GM23248 (cell line): ENCODE measurements around the gene C11orf86. TPM values are rescaled to one million over a fixed set of nuclear protein-coding genes. Genes with fewer than 3 reads are reported as not detected.

Experiments
- DNase-seq: peaks from one replicate; pipeline ENCODE4 v3.0.0-alpha.2; 2015
- H2AFZ ChIP-seq: fragments of 200-600 bp; sonication (generic); 2 replicates; pipeline ENCODE4 v1.6.1; 2016; ENCODE audit warnings: antibody characterized with exemption
- H3F3A ChIP-seq: fragments of 200-600 bp; sonication (generic); 2 replicates; pipeline ENCODE4 v1.6.1; 2016; ENCODE audit warnings: mild to moderate bottlenecking, antibody characterized with exemption, mixed run types; ENCODE audit not compliant: insufficient read depth
- H3K27ac ChIP-seq: fragments of 200-600 bp; sonication (generic); 2 replicates; pipeline ENCODE4 v1.5.1; 2016; ENCODE audit warnings: mild to moderate bottlenecking
- H3K27me3 ChIP-seq: fragments of 200-600 bp; sonication (generic); replicated peaks from 2 replicates; pipeline ENCODE4 v1.6.1; 2016; ENCODE audit warnings: mild to moderate bottlenecking; ENCODE audit not compliant: insufficient read depth
- H3K36me3 ChIP-seq: fragments of 200-600 bp; sonication (generic); 2 replicates; pipeline ENCODE4 v1.6.1; 2016; ENCODE audit warnings: low read depth, mild to moderate bottlenecking
- H3K4me1 ChIP-seq: fragments of 200-600 bp; sonication (generic); 2 replicates; pipeline ENCODE4 v1.6.1; 2016; ENCODE audit warnings: mild to moderate bottlenecking; ENCODE audit not compliant: insufficient read depth
- H3K4me2 ChIP-seq: fragments of 200-600 bp; sonication (generic); one replicate; pipeline ENCODE4 v1.6.1; 2016; ENCODE audit warnings: mild to moderate bottlenecking; ENCODE audit not compliant: unreplicated experiment
- H3K4me3 ChIP-seq: fragments of 200-600 bp; sonication (generic); 2 replicates; pipeline ENCODE4 v1.5.1; 2016; ENCODE audit warnings: mild to moderate bottlenecking
- H3K79me2 ChIP-seq: fragments of 200-600 bp; sonication (generic); 2 replicates; pipeline ENCODE4 v1.6.1; 2016; ENCODE audit warnings: mild to moderate bottlenecking; ENCODE audit not compliant: insufficient read depth
- H3K9ac ChIP-seq: fragments of 200-600 bp; sonication (generic); 2 replicates; pipeline ENCODE4 v1.6.1; 2016; ENCODE audit warnings: mild to moderate bottlenecking
- H3K9me2 ChIP-seq: fragments of 200-600 bp; sonication (generic); 2 replicates; pipeline ENCODE4 v1.6.1; 2016; ENCODE audit warnings: mixed run types, mild to moderate bottlenecking, moderate library complexity; ENCODE audit not compliant: insufficient read depth
- H3K9me3 ChIP-seq: fragments of 200-600 bp; sonication (generic); one replicate; pipeline ENCODE4 v1.6.1; 2017; ENCODE audit warnings: low read depth
- H4K20me1 ChIP-seq: fragments of 200-600 bp; sonication (generic); 2 replicates; pipeline ENCODE4 v1.6.0; 2016; ENCODE audit not compliant: insufficient read depth
- EZH2 ChIP-seq: fragments of 200-600 bp; sonication (generic); IDR thresholded peaks from 2 replicates; pipeline ENCODE4 v1.6.1; 2018; ENCODE audit warnings: antibody characterized with exemption, mild to moderate bottlenecking; ENCODE audit not compliant: insufficient read depth, poor library complexity, severe bottlenecking
- EZH2phosphoT487 ChIP-seq: fragments of 200-600 bp; sonication (generic); IDR thresholded peaks from 2 replicates; pipeline ENCODE4 v1.6.1; 2018; ENCODE audit warnings: antibody characterized with exemption, moderate library complexity, mild to moderate bottlenecking, low read depth; ENCODE audit not compliant: insufficient read depth
- WGBS, 2 experiments: methylation state at CpG; one replicate each; pipeline ENCODE4 v1.1.6; 2015 to 2017; ENCODE audit warnings: low lambda C conversion rate in 2 of 2, low coverage in 1 of 2; ENCODE audit errors: missing lambda C conversion rate in 2 of 2; 5-methylcytosine and 5-hydroxymethylcytosine counted together
- in situ Hi-C: fragments of 300-500 bp; cut with MboI; formaldehyde crosslinking; loops from 2 replicates; pipeline ENCODE4 v1.15.0; 2020
- polyA plus RNA-seq: library from polyadenylated mRNA; unstranded; fragments of >200 nt; fragmentation: Nextera tagmentation; extraction: Ambion mirVana; gene quantifications from 2 replicates; pipeline ENCODE4 v1.2.1, GENCODE V29; 2016
- total RNA-seq: library from RNA; depleted of rRNA; stranded (reverse); fragments of >200 nt; shearing (Covaris generic); gene quantifications from 2 replicates; pipeline ENCODE4 v1.2.3, GENCODE V29; 2014

Gene C11orf86
- total and polyA plus RNA-seq, 2 experiments from 2014 or later: not detected

GRCh38 chr11:66983275-66983924, 8.3 kb downstream of the C11orf86 start:
- in situ Hi-C loops: no loop called here

GRCh38 chr11:66985508-66986177, 10.5 kb downstream of the C11orf86 start:
- in situ Hi-C loops: no loop called here
- Histone ChIP-seq H3K36me3 (no peaks in the 10 kb centered on the region), H3K27me3 (no peaks in the 10 kb centered on the region), H3K9me2 (no peaks in the 10 kb centered on the region), H3K4me1 (peaks cover 16% of the 10 kb centered on the region), H4K20me1 (no peaks in the 10 kb centered on the region), H2AFZ (no peak overlapping the region), H3K79me2 (no peaks in the 10 kb centered on the region), H3K4me3 (no peak overlapping the region), H3F3A (peaks cover 5% of the 10 kb centered on the region; the same call in 1 of the 2 replicates), H3K4me2 (no peak overlapping the region), H3K27ac (no peak overlapping the region), H3K9ac (no peak overlapping the region), H3K9me3 (no peaks in the 10 kb centered on the region)
- DNase-seq: no peak
- WGBS, 2 experiments: 90 to 92% methylated on average over 8 of the region's 8 CpGs
- TF ChIP-seq EZH2: no peak
- no peak for TF ChIP-seq EZH2phosphoT487

More at GRCh38 chr11:66983275-66983924, 8.3 kb downstream of the C11orf86 start:
- Histone ChIP-seq H3K9ac (no peak overlapping the region), H3K4me1 (peaks cover 16% of the 10 kb centered on the region), H3F3A (peaks cover 5% of the 10 kb centered on the region; the same call in 1 of the 2 replicates), H3K79me2 (no peaks in the 10 kb centered on the region), H3K27ac (no peak overlapping the region), H3K36me3 (no peaks in the 10 kb centered on the region), H2AFZ (no peak overlapping the region), H3K27me3 (no peaks in the 10 kb centered on the region), H3K9me3 (no peaks in the 10 kb centered on the region), H3K4me2 (no peak overlapping the region), H3K9me2 (no peaks in the 10 kb centered on the region), H4K20me1 (no peaks in the 10 kb centered on the region), H3K4me3 (no peak overlapping the region)
- WGBS, 2 experiments: 83% methylated on average over 5 of the region's 5 CpGs
- no peak for DNase-seq
- TF ChIP-seq EZH2phosphoT487 (no peak), EZH2 (no peak)

- H3K27me3 ChIP-seq: no peaks in the 10 kb centered on the region
- in situ Hi-C loops: no loop called here
- no peak overlapping the region for H3K9ac ChIP-seq
- H3K9me3 ChIP-seq: no peaks in the 10 kb centered on the region
- H3K9me2 ChIP-seq: no peaks in the 10 kb centered on the region
- no peak overlapping the region for H3K4me3 ChIP-seq
- peaks cover 5% of the 10 kb centered on the region; the same call in 1 of the 2 replicates for H3F3A ChIP-seq
- peaks cover 16% of the 10 kb centered on the region for H3K4me1 ChIP-seq
- no peaks in the 10 kb centered on the region for H4K20me1 ChIP-seq
- no peak for DNase-seq
- WGBS, 2 experiments: 77 to 100% methylated on average over 5 to 7 of the region's 7 CpGs
- H3K79me2 ChIP-seq: no peaks in the 10 kb centered on the region
- no peak overlapping the region for H3K4me2 ChIP-seq
- H3K27ac ChIP-seq: no peak overlapping the region
- no peak for TF ChIP-seq EZH2phosphoT487
- no peak for TF ChIP-seq EZH2
- H3K36me3 ChIP-seq: no peaks in the 10 kb centered on the region
- no peak overlapping the region for H2AFZ ChIP-seq
Observed at GRCh38 chr11:66986178-66986545, 11.1 kb downstream of the C11orf86 start.

GRCh38 chr11:66987158-66987620, 12.1 kb downstream of the C11orf86 start:
- TF ChIP-seq EZH2 (no peak), EZH2phosphoT487 (no peak)
- H3K4me3 ChIP-seq: no peak overlapping the region
- H3K9me2 ChIP-seq: no peaks in the 10 kb centered on the region
- no peak overlapping the region for H3K9ac ChIP-seq
- H3K27ac ChIP-seq: no peak overlapping the region
- no peaks in the 10 kb centered on the region for H3F3A ChIP-seq
- in situ Hi-C loops: no loop called here
- no peak overlapping the region for H2AFZ ChIP-seq
- H3K4me1 ChIP-seq: peaks cover 8% of the 10 kb centered on the region; the same call in 1 of the 2 replicates
- no peaks in the 10 kb centered on the region for H3K79me2 ChIP-seq
- DNase-seq: no peak
- no peak overlapping the region for H3K4me2 ChIP-seq
- no peaks in the 10 kb centered on the region for H3K27me3 ChIP-seq
- WGBS, 2 experiments: 61 to 63% methylated on average over 6 of the region's 6 CpGs
- H3K9me3 ChIP-seq: no peaks in the 10 kb centered on the region
- no peaks in the 10 kb centered on the region for H4K20me1 ChIP-seq
- no peaks in the 10 kb centered on the region for H3K36me3 ChIP-seq
